Tibial nerve (tissue), 3 donors: ENCODE data around the gene WIZ.

Experiments used
- POLR2A ChIP-seq, 2 donors: fragments of 450-650 bp; IDR thresholded peaks; one replicate each; pipeline ENCODE4 v1.6.1; 2017; ENCODE audit warnings: antibody characterized with exemption in 2 of 2, mild to moderate bottlenecking in 2 of 2, moderate library complexity in 2 of 2
- TF ChIP-seq, protein P1 (sequence below), 5 experiments: fragments of 200-600 bp in 3 of 5; fragments of 450-650 bp in 2 of 5; sonication (generic) in 3 of 5; IDR thresholded peaks; one replicate each; pipeline ENCODE4 v1.5.1; 2016 to 2019; ENCODE audit warnings: antibody characterized with exemption in 5 of 5, mild to moderate bottlenecking in 3 of 5, moderate library complexity in 2 of 5

DNA sequence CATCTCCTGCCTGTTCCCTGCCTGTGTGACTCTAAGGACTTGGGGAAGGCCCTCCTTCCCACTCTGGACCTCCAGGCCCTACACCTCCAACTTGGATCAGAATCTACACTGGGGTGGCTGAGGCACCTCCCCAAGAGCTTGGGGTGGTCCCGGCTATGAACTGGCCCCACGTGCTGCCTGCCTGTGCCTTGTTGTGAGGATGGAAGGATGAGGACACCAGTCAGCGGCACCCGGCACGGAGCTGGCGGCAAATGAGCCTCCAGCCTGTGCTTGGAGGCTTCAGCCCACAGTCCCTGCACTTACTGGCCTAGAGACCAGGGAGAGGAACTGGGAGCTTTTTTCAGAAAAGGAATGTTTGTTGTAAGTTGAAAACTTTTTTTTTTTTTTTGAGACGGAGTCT is 78.6 kb downstream of the WIZ start:
- TF ChIP-seq, protein P1, sequence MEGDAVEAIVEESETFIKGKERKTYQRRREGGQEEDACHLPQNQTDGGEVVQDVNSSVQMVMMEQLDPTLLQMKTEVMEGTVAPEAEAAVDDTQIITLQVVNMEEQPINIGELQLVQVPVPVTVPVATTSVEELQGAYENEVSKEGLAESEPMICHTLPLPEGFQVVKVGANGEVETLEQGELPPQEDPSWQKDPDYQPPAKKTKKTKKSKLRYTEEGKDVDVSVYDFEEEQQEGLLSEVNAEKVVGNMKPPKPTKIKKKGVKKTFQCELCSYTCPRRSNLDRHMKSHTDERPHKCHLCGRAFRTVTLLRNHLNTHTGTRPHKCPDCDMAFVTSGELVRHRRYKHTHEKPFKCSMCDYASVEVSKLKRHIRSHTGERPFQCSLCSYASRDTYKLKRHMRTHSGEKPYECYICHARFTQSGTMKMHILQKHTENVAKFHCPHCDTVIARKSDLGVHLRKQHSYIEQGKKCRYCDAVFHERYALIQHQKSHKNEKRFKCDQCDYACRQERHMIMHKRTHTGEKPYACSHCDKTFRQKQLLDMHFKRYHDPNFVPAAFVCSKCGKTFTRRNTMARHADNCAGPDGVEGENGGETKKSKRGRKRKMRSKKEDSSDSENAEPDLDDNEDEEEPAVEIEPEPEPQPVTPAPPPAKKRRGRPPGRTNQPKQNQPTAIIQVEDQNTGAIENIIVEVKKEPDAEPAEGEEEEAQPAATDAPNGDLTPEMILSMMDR (IDR thresholded peaks at IDR 0.05), result no peak
- no peak for TF ChIP-seq POLR2A (IDR thresholded peaks at IDR 0.05)
